ENCODE measurements around the gene ORC2. TPM values are rescaled to one million over a fixed set of nuclear protein-coding genes. Genes with fewer than 3 reads are reported as not detected.

Gene ORC2
- total RNA-seq, 4 donors from 2014 or later: 3.5 to 53.3 (median 22.6) TPM

GRCh38 chr2:200962811-200963123 lies 693 bp downstream of the ORC2 start:
- H3K36me3 ChIP-seq: no peaks in the 10 kb centered on the region
- H3K4me3 ChIP-seq: peak overlapping the region; percentile 80 to 95
- no peaks in the 10 kb centered on the region for H3K27me3 ChIP-seq
- no peaks in the 10 kb centered on the region for H3K9me3 ChIP-seq
- peaks cover 11 to 15% of the 10 kb centered on the region in 2 donors for H3K4me1 ChIP-seq
- intact Hi-C loops (cut with DNase I; ENCODE audit: low total_unique reads): no loop called here
- peak overlapping the region; percentile 86 for H3K27ac ChIP-seq
- no peak for DNase-seq
- no peak for TF ChIP-seq POLR2A (IDR thresholded peaks at IDR 0.05)
- TF ChIP-seq CTCF (IDR thresholded peaks at IDR 0.05): no peak

DNA sequence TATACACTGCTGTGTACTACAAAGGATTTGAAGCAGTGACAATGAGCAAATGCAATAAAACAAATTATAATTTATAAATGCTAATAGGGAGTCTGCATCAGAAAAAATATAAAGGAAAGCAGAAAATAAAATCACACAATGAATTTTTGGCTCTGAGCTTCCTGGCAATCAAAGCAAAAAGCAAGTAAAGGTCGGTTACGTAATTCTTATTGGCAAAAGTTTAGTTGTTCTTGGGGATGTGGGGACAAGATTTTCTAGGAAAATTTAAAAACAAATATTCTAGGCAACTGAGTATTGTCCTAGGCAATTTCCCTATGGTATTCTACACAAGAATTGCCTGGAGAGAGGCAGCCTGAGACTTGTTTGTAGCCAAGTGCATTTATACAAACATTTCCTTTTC lies 1.8 kb downstream of the ORC2 start:
- Histone ChIP-seq H3K36me3 (no peaks in the 10 kb centered on the region), H3K27me3 (no peaks in the 10 kb centered on the region), H3K27ac (no peak overlapping the region), H3K4me3 (no peak overlapping the region), H3K4me1 (peaks cover 11 to 15% of the 10 kb centered on the region in 2 donors), H3K9me3 (no peaks in the 10 kb centered on the region)
- DNase-seq: no peak
- TF ChIP-seq CTCF (IDR thresholded peaks at IDR 0.05): no peak
- no peak for TF ChIP-seq POLR2A (IDR thresholded peaks at IDR 0.05)
- intact Hi-C loops (cut with DNase I; ENCODE audit: low total_unique reads): no loop called here

GRCh38 chr2:200950378-200950777 lies 13.1 kb downstream of the ORC2 start:
- Histone ChIP-seq H3K27me3 (no peaks in the 10 kb centered on the region), H3K27ac (no peak overlapping the region), H3K9me3 (no peaks in the 10 kb centered on the region), H3K4me3 (no peak overlapping the region), H3K4me1 (no peaks in the 10 kb centered on the region), H3K36me3 (no peaks in the 10 kb centered on the region)
- intact Hi-C loops (cut with DNase I; ENCODE audit: low total_unique reads): no loop called here
- TF ChIP-seq POLR2A (IDR thresholded peaks at IDR 0.05): no peak
- TF ChIP-seq CTCF (IDR thresholded peaks at IDR 0.05): no peak
- no peak for DNase-seq

DNA sequence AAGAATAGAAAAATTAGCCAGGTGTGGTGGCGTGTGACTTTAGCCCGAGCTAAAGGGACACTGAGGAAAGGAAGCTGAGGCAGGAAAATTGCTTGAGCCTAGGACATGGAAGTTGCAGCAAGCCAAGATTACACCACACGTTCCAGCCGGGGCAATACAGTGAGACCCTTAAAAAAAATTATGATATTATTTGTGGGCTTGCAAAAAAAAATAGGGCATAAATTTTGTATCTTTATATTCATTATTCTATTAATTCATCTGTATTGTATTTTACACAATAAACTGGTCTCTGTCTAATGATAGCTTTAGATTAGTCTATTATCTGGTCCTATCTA lies 18.1 kb downstream of the ORC2 start:
- intact Hi-C loops (cut with DNase I; ENCODE audit: low total_unique reads): no loop called here
- no peak for TF ChIP-seq CTCF (IDR thresholded peaks at IDR 0.05)
- TF ChIP-seq POLR2A (IDR thresholded peaks at IDR 0.05): no peak

DNA sequence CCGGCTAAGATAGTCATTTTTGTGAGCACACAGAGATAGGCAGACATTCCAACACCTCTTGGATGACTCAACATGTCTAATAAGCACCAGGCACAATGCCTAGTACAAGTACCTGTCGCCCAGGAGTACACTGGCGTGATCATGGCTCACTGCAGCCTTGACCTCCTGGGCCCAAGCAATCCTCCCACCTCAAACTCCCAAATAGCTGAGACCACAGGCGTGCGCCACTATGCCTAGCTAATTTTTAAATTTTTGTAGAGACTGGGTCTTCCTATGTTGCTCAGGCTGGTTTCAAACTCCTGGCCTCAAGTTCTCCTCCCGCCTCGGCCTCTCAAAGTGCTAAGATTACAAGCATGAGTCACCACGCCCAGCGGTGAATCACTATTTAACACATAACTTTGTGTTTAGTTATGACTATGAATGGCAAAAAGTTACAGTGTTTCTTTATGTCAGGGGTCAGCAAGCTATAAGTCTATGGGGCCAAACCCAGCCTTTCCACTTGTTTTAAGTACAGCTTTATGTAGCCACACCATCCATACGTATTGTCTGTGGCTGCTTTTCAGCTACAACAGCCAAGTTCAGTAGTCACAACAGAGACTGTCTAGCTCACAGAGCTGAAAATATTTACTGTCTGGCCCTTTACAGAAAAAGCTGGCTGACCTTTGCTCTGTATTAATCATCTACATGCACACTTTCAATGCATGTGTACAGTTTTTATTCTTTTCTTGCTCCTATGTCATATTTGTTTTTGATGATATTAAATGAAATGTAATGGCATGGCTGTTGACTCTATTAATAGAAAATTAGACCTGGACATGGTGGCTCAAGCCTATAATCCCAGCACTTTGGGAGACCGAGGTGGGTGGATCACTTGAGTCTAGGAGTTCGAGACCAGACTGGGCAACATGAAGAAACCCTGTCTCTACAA lies 18.7 kb downstream of the ORC2 start:
- Histone ChIP-seq H3K9me3 (no peaks in the 10 kb centered on the region), H3K4me1 (no peaks in the 10 kb centered on the region), H3K36me3 (no peaks in the 10 kb centered on the region), H3K4me3 (no peak overlapping the region), H3K27me3 (no peaks in the 10 kb centered on the region), H3K27ac (no peak overlapping the region)
- no peak for DNase-seq
- intact Hi-C loops (cut with DNase I; ENCODE audit: low total_unique reads): no loop called here
- TF ChIP-seq POLR2A (IDR thresholded peaks at IDR 0.05) (no peak), CTCF (IDR thresholded peaks at IDR 0.05) (no peak)

More for the DNA sequence above, 18.1 kb downstream of the ORC2 start:
- no peaks in the 10 kb centered on the region for H3K36me3 ChIP-seq
- no peaks in the 10 kb centered on the region for H3K4me1 ChIP-seq
- no peaks in the 10 kb centered on the region for H3K9me3 ChIP-seq
- no peak overlapping the region for H3K4me3 ChIP-seq
- no peak overlapping the region for H3K27ac ChIP-seq
- H3K27me3 ChIP-seq: no peaks in the 10 kb centered on the region
- no peak for DNase-seq
